HepG2 (cell line): ENCODE results near the gene CCS. TPM values are rescaled to one million over a fixed set of nuclear protein-coding genes. Genes with fewer than 3 reads are reported as not detected.

Experiments used
- FOXA3 ChIP-seq: IDR thresholded peaks from 2 replicates; pipeline ENCODE4 v1.6.1; 2016; ENCODE audit warnings: missing genetic modification reagents, missing compliant biosample characterization
- NFYB ChIP-seq: sonication (generic); formaldehyde crosslinking; IDR thresholded peaks from 2 replicates; pipeline ENCODE4 v1.4.0; 2020; ENCODE audit warnings: missing genetic modification reagents
- PITX1 ChIP-seq: sonication (generic); formaldehyde crosslinking; IDR thresholded peaks from 2 replicates; pipeline ENCODE4 v1.5.1; 2020; ENCODE audit warnings: mild to moderate bottlenecking, missing genetic modification reagents
- POLR2AphosphoS2 ChIP-seq: IDR thresholded peaks from 2 replicates; pipeline ENCODE4 v1.6.1; 2011; ENCODE audit warnings: low read depth, low read length, improper control_type of control experiment
- SRY ChIP-seq: sonication (generic); formaldehyde crosslinking; IDR thresholded peaks from 2 replicates; pipeline ENCODE4 v1.8.0; 2022; ENCODE audit warnings: mild to moderate bottlenecking, missing genetic modification reagents
- STAT5B ChIP-seq: sonication (generic); formaldehyde crosslinking; IDR thresholded peaks from 2 replicates; pipeline ENCODE4 v1.4.0; 2020; ENCODE audit warnings: missing genetic modification reagents
- ZBTB1 ChIP-seq: sonication (generic); formaldehyde crosslinking; IDR thresholded peaks from 2 replicates; pipeline ENCODE4 v1.4.0; 2020; ENCODE audit warnings: missing genetic modification reagents, borderline replicate concordance
- ZBTB38 ChIP-seq: sonication (generic); formaldehyde crosslinking; IDR thresholded peaks from 2 replicates; pipeline ENCODE4 v1.5.1; 2020; ENCODE audit warnings: mild to moderate bottlenecking, missing genetic modification reagents
- ZBTB43 ChIP-seq: sonication (generic); formaldehyde crosslinking; conservative IDR thresholded peaks from 2 replicates; pipeline ENCODE4 v1.4.0; 2020; ENCODE audit warnings: missing genetic modification reagents
- ZNF142 ChIP-seq: sonication (generic); formaldehyde crosslinking; IDR thresholded peaks from 2 replicates; pipeline ENCODE4 v1.4.0; 2020; ENCODE audit warnings: missing genetic modification reagents
- ZNF253 ChIP-seq: sonication (generic); formaldehyde crosslinking; IDR thresholded peaks from 2 replicates; pipeline ENCODE4 v1.8.0; 2022; ENCODE audit warnings: mild to moderate bottlenecking, missing genetic modification reagents, borderline replicate concordance
- ZNF329 ChIP-seq: sonication (generic); formaldehyde crosslinking; IDR thresholded peaks from 2 replicates; pipeline ENCODE4 v1.9.0; 2021; ENCODE audit warnings: low read depth, mild to moderate bottlenecking, missing genetic modification reagents
- ZNF383 ChIP-seq: sonication (generic); formaldehyde crosslinking; IDR thresholded peaks from 2 replicates; pipeline ENCODE4 v1.4.0; 2020; ENCODE audit warnings: missing genetic modification reagents, mild to moderate bottlenecking, borderline replicate concordance
- ZNF484 ChIP-seq: sonication (generic); formaldehyde crosslinking; IDR thresholded peaks from 2 replicates; pipeline ENCODE4 v1.5.1; 2020; ENCODE audit warnings: mild to moderate bottlenecking, low read depth, missing genetic modification reagents, borderline replicate concordance
- ZNF780A ChIP-seq: sonication (generic); formaldehyde crosslinking; IDR thresholded peaks from 2 replicates; pipeline ENCODE4 v1.8.0; 2022; ENCODE audit warnings: mild to moderate bottlenecking, missing genetic modification reagents, moderate library complexity
- ZSCAN12 ChIP-seq: sonication (generic); formaldehyde crosslinking; IDR thresholded peaks from 2 replicates; pipeline ENCODE4 v1.9.0; 2021; ENCODE audit warnings: mild to moderate bottlenecking, missing genetic modification reagents
- ZSCAN20 ChIP-seq: sonication (generic); formaldehyde crosslinking; IDR thresholded peaks from 2 replicates; pipeline ENCODE4 v1.4.0; 2020; ENCODE audit warnings: missing genetic modification reagents, mild to moderate bottlenecking, borderline replicate concordance
- polyA plus RNA-seq, 8 experiments: library from polyadenylated mRNA; depleted of rRNA in 3 of 8; stranded (reverse) in 7 of 8; unstranded in 1 of 8; fragments of >200 nt; fragmentation: Illumina TruSeq in 4 of 8; extraction: Trizol in 4 of 8; gene quantifications; 2 replicates each; pipeline versions ENCODE4 v1.2.1 to v1.2.3, GENCODE V29; 2011 to 2016; ENCODE audit warnings: low read depth in 4 of 8, missing spikeins in 1 of 8, mixed read lengths in 1 of 8; ENCODE audit not compliant: insufficient read depth in 1 of 8
- total RNA-seq, 5 experiments: library from RNA; depleted of rRNA; stranded (reverse); fragments of >200 nt; fragmentation: Illumina TruSeq; extraction: Trizol; gene quantifications; 2 replicates each; pipeline ENCODE4 v1.2.3, GENCODE V29; 2016; ENCODE audit warnings: low read depth in 1 of 5
- TF ChIP-seq, protein P1 (sequence below): sonication (generic); formaldehyde crosslinking; IDR thresholded peaks from 2 replicates; pipeline ENCODE4 v1.9.0; 2021; ENCODE audit warnings: missing genetic modification reagents, mild to moderate bottlenecking, borderline replicate concordance
- TF ChIP-seq, protein P2 (sequence below): sonication (generic); formaldehyde crosslinking; IDR thresholded peaks from 2 replicates; pipeline ENCODE4 v1.4.0; 2020; ENCODE audit warnings: missing genetic modification reagents

The CCS gene
- total and polyA plus RNA-seq, 2 of the 13 experiments (the other 11 are each of a cell fraction or from before 2014, with no cell fraction given): 25.4 to 44.6 TPM

- TF ChIP-seq ZNF142 (CRISPR knock-in tag) (no peak), ZNF383 (no peak), ZNF329 (no peak), ZSCAN12 (CRISPR knock-in tag) (no peak), ZNF484 (CRISPR knock-in tag) (no peak), SRY (CRISPR knock-in tag) (no peak), ZBTB1 (CRISPR knock-in tag) (no peak), PITX1 (no peak), ZBTB38 (CRISPR knock-in tag) (peak; percentile 93), ZNF780A (CRISPR knock-in tag) (no peak), FOXA3 (CRISPR knock-in tag) (no peak), NFYB (CRISPR knock-in tag) (no peak), ZSCAN20 (CRISPR knock-in tag) (no peak), STAT5B (no peak), ZBTB43 (CRISPR knock-in tag) (no peak), ZNF253 (CRISPR knock-in tag) (no peak), POLR2AphosphoS2 (0 out of 2 replicates have a peak, but pooled peaks have one; percentile 32)
- TF ChIP-seq, protein P1, sequence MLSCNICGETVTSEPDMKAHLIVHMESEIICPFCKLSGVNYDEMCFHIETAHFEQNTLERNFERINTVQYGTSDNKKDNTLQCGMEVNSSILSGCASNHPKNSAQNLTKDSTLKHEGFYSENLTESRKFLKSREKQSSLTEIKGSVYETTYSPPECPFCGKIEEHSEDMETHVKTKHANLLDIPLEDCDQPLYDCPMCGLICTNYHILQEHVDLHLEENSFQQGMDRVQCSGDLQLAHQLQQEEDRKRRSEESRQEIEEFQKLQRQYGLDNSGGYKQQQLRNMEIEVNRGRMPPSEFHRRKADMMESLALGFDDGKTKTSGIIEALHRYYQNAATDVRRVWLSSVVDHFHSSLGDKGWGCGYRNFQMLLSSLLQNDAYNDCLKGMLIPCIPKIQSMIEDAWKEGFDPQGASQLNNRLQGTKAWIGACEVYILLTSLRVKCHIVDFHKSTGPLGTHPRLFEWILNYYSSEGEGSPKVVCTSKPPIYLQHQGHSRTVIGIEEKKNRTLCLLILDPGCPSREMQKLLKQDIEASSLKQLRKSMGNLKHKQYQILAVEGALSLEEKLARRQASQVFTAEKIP (CRISPR knock-in tag): no peak
- TF ChIP-seq, protein P2, sequence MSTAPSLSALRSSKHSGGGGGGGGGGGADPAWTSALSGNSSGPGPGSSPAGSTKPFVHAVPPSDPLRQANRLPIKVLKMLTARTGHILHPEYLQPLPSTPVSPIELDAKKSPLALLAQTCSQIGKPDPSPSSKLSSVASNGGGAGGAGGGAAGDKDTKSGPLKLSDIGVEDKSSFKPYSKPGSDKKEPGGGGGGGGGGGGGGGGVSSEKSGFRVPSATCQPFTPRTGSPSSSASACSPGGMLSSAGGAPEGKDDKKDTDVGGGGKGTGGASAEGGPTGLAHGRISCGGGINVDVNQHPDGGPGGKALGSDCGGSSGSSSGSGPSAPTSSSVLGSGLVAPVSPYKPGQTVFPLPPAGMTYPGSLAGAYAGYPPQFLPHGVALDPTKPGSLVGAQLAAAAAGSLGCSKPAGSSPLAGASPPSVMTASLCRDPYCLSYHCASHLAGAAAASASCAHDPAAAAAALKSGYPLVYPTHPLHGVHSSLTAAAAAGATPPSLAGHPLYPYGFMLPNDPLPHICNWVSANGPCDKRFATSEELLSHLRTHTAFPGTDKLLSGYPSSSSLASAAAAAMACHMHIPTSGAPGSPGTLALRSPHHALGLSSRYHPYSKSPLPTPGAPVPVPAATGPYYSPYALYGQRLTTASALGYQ (CRISPR knock-in tag): no peak
These were observed 50.9 kb downstream of the CCS start (continued) for GRCh38 chr11:66643745-66644437.
